Muscle of leg (tissue), 11 donors: ENCODE data around the gene CLDN9. TPM values are rescaled to one million over a fixed set of nuclear protein-coding genes. Genes with fewer than 3 reads are reported as not detected.

Source experiments
- DNase-seq: peaks from one replicate; pipeline ENCODE4 v3.0.0; 2013
- H3K27ac ChIP-seq: one replicate; pipeline ENCODE4 v1.5.1; 2013; ENCODE audit warnings: mild to moderate bottlenecking, low read length, control low read depth
- H3K27me3 ChIP-seq: one replicate; pipeline ENCODE4 v1.6.1; 2013; ENCODE audit warnings: low read length; ENCODE audit not compliant: control insufficient read depth, insufficient read depth
- H3K36me3 ChIP-seq: one replicate; pipeline ENCODE4 v1.6.1; 2013; ENCODE audit warnings: low read length; ENCODE audit not compliant: control insufficient read depth, insufficient read depth
- H3K4me1 ChIP-seq: one replicate; pipeline ENCODE4 v1.6.1; 2013; ENCODE audit warnings: low read length; ENCODE audit not compliant: control insufficient read depth, insufficient read depth
- H3K4me3 ChIP-seq: one replicate; pipeline ENCODE4 v1.5.1; 2013; ENCODE audit warnings: low read length, control low read depth
- H3K9me3 ChIP-seq: replicated peaks from 2 replicates; pipeline ENCODE4 v1.6.1; 2013; ENCODE audit warnings: low read depth, low read length; ENCODE audit not compliant: control insufficient read depth
- WGBS: methylation state at CpG from one replicate; pipeline ENCODE4 v1.1.5; 2013; ENCODE audit warnings: missing lambda C conversion rate; ENCODE audit not compliant: insufficient coverage; 5-methylcytosine and 5-hydroxymethylcytosine counted together
- polyA plus RNA-seq, 8 donors: library from polyadenylated mRNA; unstranded; fragments of 120-200 nt; gene quantifications; one replicate each; pipeline versions ENCODE4 v1.2.1 to v1.2.3, GENCODE V29; 2013; ENCODE audit warnings: inconsistent platforms in 1 of 8, low replicate concordance in 1 of 8; ENCODE audit not compliant: insufficient read length in 8 of 8, insufficient read depth in 1 of 8
- total RNA-seq: library from RNA; stranded (reverse); fragments of 120-200 nt; gene quantifications from one replicate; pipeline ENCODE4 v1.2.4, GENCODE V29; 2013

CLDN9 gene
- total and polyA plus RNA-seq, 9 donors = 0.36 to 3.0 (median 1.4) TPM

DNA sequence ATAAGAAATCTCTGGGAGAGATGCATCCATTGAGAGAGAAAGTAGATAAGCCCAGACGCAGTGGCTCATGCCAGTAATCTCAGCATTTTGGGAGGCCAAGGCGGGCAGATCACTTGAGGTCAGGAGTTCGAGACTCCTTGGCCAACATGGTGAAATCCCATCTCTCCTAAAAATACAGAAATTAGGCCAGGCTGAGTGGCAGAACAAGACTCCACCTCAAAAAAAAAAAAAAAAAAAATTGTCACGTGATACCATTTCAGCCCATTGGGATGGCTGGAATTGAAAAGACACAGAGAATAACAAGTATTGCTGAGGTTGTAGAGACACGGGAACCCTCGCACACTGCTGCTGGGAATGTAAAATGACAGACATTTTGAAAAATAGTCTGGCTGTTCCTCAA lies 49.8 kb downstream of the CLDN9 start:
- Histone ChIP-seq H3K27me3 (peaks cover 4% of the 10 kb centered on the region), H3K4me3 (no peak overlapping the region), H3K9me3 (no peaks in the 10 kb centered on the region), H3K4me1 (peaks cover 52% of the 10 kb centered on the region), H3K27ac (no peak overlapping the region), H3K36me3 (no peaks in the 10 kb centered on the region)
- WGBS = no CpG with 5 or more reads among the region's 6 CpGs
- no peak for DNase-seq

DNA sequence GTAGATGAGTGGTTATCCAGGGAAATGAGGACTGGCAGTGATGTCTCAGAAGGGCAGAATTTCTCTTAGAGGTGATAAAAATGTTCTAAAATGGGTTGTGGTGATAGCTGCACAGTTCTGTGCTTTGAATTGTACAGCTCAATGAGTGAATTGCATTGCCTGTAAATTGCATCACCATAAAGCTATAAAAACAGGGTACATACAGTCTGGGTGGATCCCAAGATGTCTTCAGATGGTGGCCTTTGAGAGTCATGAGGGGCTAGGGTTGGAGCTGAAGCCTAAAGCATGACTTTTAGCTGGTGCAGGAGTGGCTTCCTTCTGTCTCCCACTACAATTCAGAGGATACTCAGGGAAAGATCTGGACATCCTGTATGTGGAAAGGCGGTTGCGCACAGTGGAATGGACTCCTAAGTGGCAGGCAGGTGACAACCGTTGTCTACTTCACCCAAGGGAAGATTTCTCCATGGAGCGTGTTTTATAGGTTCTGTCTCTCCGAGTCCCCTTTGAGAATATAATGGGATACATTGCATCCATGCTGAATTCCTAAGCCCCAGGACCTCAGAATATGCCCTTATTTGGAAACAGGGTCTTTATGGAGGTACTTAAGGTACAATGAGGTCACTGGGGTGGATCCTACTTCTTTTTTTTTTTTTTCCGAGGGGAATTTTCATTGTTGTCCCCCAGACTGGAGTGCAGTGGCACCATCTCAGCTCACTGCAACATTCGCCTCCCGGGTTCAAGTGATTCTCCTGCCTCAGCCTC lies 51.1 kb downstream of the CLDN9 start:
- 100% methylated on average over 2 of the region's 8 CpGs for WGBS
- Histone ChIP-seq H3K27me3 (no peaks in the 10 kb centered on the region), H3K4me3 (no peak overlapping the region), H3K4me1 (peaks cover 44% of the 10 kb centered on the region), H3K36me3 (no peaks in the 10 kb centered on the region), H3K9me3 (no peaks in the 10 kb centered on the region), H3K27ac (no peak overlapping the region)
- no peak for DNase-seq

Other genes starting within 250 kb of the CLDN9 start
- gene ELOB, start 235.6 kb upstream of the CLDN9 start, total RNA-seq = 218 TPM
- 100 to 1,000 TPM; 162 to 228 (median 189) TPM for gene ELOB, start 235.6 kb upstream of the CLDN9 start, polyA plus RNA-seq
- gene PRSS33, start 225.4 kb upstream of the CLDN9 start, total RNA-seq = not detected
- not detected for gene PRSS33, start 225.4 kb upstream of the CLDN9 start, polyA plus RNA-seq
- gene PRSS41, start 214.5 kb upstream of the CLDN9 start, total RNA-seq = not detected
- gene PRSS41, start 214.5 kb upstream of the CLDN9 start, polyA plus RNA-seq = not detected
- gene PRSS21, start 195.7 kb upstream of the CLDN9 start, total RNA-seq = not detected
- gene PRSS21, start 195.7 kb upstream of the CLDN9 start, polyA plus RNA-seq = under 1 TPM in 2 of 8 donors, not detected in 6; 0.20 to 0.30 TPM
- 0.49 TPM for gene ZG16B, start 182.6 kb upstream of the CLDN9 start, total RNA-seq
- gene ZG16B, start 182.6 kb upstream of the CLDN9 start, polyA plus RNA-seq = under 1 TPM in 7 of 8 donors, not detected in 1; 0.28 to 0.61 (median 0.38) TPM
- gene PRSS22, start 154.8 kb upstream of the CLDN9 start, total RNA-seq = not detected
- under 1 TPM in 2 of 8 donors, not detected in 6; 0.94 TPM for gene PRSS22, start 154.8 kb upstream of the CLDN9 start, polyA plus RNA-seq
- 22.0 TPM for gene FLYWCH2, start 129.7 kb upstream of the CLDN9 start, total RNA-seq
- 10 to 100 TPM; 13.8 to 23.3 (median 21.4) TPM for gene FLYWCH2, start 129.7 kb upstream of the CLDN9 start, polyA plus RNA-seq
- gene FLYWCH1, start 101.0 kb upstream of the CLDN9 start, total RNA-seq = 7.8 TPM
- 10 to 100 TPM; 13.9 to 28.5 (median 17.7) TPM for gene FLYWCH1, start 101.0 kb upstream of the CLDN9 start, polyA plus RNA-seq
- 5.6 TPM for gene KREMEN2, start 48.6 kb upstream of the CLDN9 start, total RNA-seq
- 10 to 100 TPM in 3 of 8 donors, 1 to 10 TPM in 5; 3.5 to 22.0 (median 9.1) TPM for gene KREMEN2, start 48.6 kb upstream of the CLDN9 start, polyA plus RNA-seq
- 4.3 TPM for gene PAQR4, start 43.6 kb upstream of the CLDN9 start, total RNA-seq
- gene PAQR4, start 43.6 kb upstream of the CLDN9 start, polyA plus RNA-seq = 10 to 100 TPM in 1 of 8 donors, 1 to 10 TPM in 7; 6.0 to 14.4 (median 9.3) TPM
- gene PKMYT1, start 32.5 kb upstream of the CLDN9 start, total RNA-seq = 3.6 TPM
- gene PKMYT1, start 32.5 kb upstream of the CLDN9 start, polyA plus RNA-seq = 10 to 100 TPM; 10.4 to 19.4 (median 14.2) TPM
- 0.09 TPM for gene CLDN6, start 5.3 kb downstream of the CLDN9 start, total RNA-seq
- 1 to 10 TPM in 2 of 8 donors, under 1 TPM in 5, not detected in 1; 0.16 to 4.6 (median 0.43) TPM for gene CLDN6, start 5.3 kb downstream of the CLDN9 start, polyA plus RNA-seq
- gene TNFRSF12A, start 7.4 kb downstream of the CLDN9 start, total RNA-seq = 39.8 TPM
- gene TNFRSF12A, start 7.4 kb downstream of the CLDN9 start, polyA plus RNA-seq = 10 to 100 TPM; 26.4 to 65.2 (median 42.8) TPM
- 77.9 TPM for gene HCFC1R1, start 11.0 kb downstream of the CLDN9 start, total RNA-seq
- 100 to 1,000 TPM in 2 of 8 donors, 10 to 100 TPM in 6; 68.0 to 138 (median 91.4) TPM for gene HCFC1R1, start 11.0 kb downstream of the CLDN9 start, polyA plus RNA-seq
- gene THOC6, start 11.1 kb downstream of the CLDN9 start, total RNA-seq = 15.0 TPM
- gene THOC6, start 11.1 kb downstream of the CLDN9 start, polyA plus RNA-seq = 10 to 100 TPM; 19.6 to 25.5 (median 22.0) TPM
- not detected for gene BICDL2, start 24.0 kb downstream of the CLDN9 start, total RNA-seq
- gene BICDL2, start 24.0 kb downstream of the CLDN9 start, polyA plus RNA-seq = under 1 TPM in 5 of 8 donors, not detected in 3; 0.02 to 0.66 (median 0.23) TPM
- gene MMP25, start 33.6 kb downstream of the CLDN9 start, total RNA-seq = 0.58 TPM
- 1 to 10 TPM; 1.4 to 3.0 (median 1.8) TPM for gene MMP25, start 33.6 kb downstream of the CLDN9 start, polyA plus RNA-seq
- gene IL32, start 52.7 kb downstream of the CLDN9 start, total RNA-seq = 50.2 TPM
- 100 to 1,000 TPM in 6 of 8 donors, 10 to 100 TPM in 2; 28.9 to 166 (median 119) TPM for gene IL32, start 52.7 kb downstream of the CLDN9 start, polyA plus RNA-seq
- 0.13 TPM for gene ZSCAN10, start 86.4 kb downstream of the CLDN9 start, total RNA-seq
- gene ZSCAN10, start 86.4 kb downstream of the CLDN9 start, polyA plus RNA-seq = under 1 TPM in 6 of 8 donors, not detected in 2; 0.12 to 0.44 (median 0.18) TPM
- 14.1 TPM for gene ZNF205, start 99.7 kb downstream of the CLDN9 start, total RNA-seq
- gene ZNF205, start 99.7 kb downstream of the CLDN9 start, polyA plus RNA-seq = 10 to 100 TPM; 12.0 to 15.4 (median 13.3) TPM
- 3.1 TPM for gene ZNF213, start 122.1 kb downstream of the CLDN9 start, total RNA-seq
- 10 to 100 TPM in 5 of 8 donors, 1 to 10 TPM in 3; 9.4 to 14.0 (median 11.5) TPM for gene ZNF213, start 122.1 kb downstream of the CLDN9 start, polyA plus RNA-seq
- not detected for gene OR1F1, start 175.3 kb downstream of the CLDN9 start, total RNA-seq
- gene OR1F1, start 175.3 kb downstream of the CLDN9 start, polyA plus RNA-seq = not detected
- gene ZNF200, start 222.2 kb downstream of the CLDN9 start, total RNA-seq = 8.4 TPM
- 1 to 10 TPM; 5.3 to 7.7 (median 6.4) TPM for gene ZNF200, start 222.2 kb downstream of the CLDN9 start, polyA plus RNA-seq
- gene MEFV, start 243.7 kb downstream of the CLDN9 start, total RNA-seq = 0.27 TPM
- gene MEFV, start 243.7 kb downstream of the CLDN9 start, polyA plus RNA-seq = under 1 TPM; 0.20 to 0.45 (median 0.31) TPM